SK-N-SH treated with all-trans-retinoic acid at 6 μM for 48 hours (cell line): ENCODE results near the gene CDKL2.

ENCODE experiments used
- ARNTL ChIP-seq: fragments of 450-650 bp; formaldehyde crosslinking; IDR thresholded peaks from 2 replicates; pipeline ENCODE4 v1.5.0; 2020; ENCODE audit warnings: low read depth, mild to moderate bottlenecking, moderate library complexity, borderline replicate concordance
- ESRRG ChIP-seq: fragments of 250-450 bp; sonication (Bioruptor Pico); IDR thresholded peaks from 2 replicates; pipeline ENCODE4 v1.6.1; 2021; ENCODE audit warnings: mild to moderate bottlenecking
- OSR1 ChIP-seq: fragments of 250-450 bp; sonication (Bioruptor Pico); IDR thresholded peaks from 2 replicates; pipeline ENCODE4 v1.8.0; 2022; ENCODE audit warnings: moderate library complexity, mild to moderate bottlenecking, inconsistent platforms
- POU6F1 ChIP-seq: fragments of 250-450 bp; sonication (Bioruptor Pico); IDR thresholded peaks from 2 replicates; pipeline ENCODE4 v1.8.0; 2021; ENCODE audit warnings: low read depth, mild to moderate bottlenecking, moderate library complexity, borderline replicate concordance
- RARB ChIP-seq: fragments of 250-450 bp; sonication (Bioruptor Pico); IDR thresholded peaks from 2 replicates; pipeline ENCODE4 v1.8.0; 2021; ENCODE audit warnings: mild to moderate bottlenecking, moderate library complexity
- SNAI2 ChIP-seq: fragments of 250-450 bp; sonication (Bioruptor Pico); IDR thresholded peaks from 2 replicates; pipeline ENCODE4 v1.5.0; 2020; ENCODE audit warnings: mild to moderate bottlenecking, moderate library complexity
- ZC3H10 ChIP-seq: fragments of 250-450 bp; sonication (Bioruptor Pico); IDR thresholded peaks from 2 replicates; pipeline ENCODE4 v1.5.1; 2021; ENCODE audit warnings: mild to moderate bottlenecking, moderate library complexity
- ZFP30 ChIP-seq: fragments of 450-650 bp; formaldehyde crosslinking; IDR thresholded peaks from 2 replicates; pipeline ENCODE4 v1.5.0; 2022; ENCODE audit warnings: mild to moderate bottlenecking, moderate library complexity

- TF ChIP-seq ZC3H10 (CRISPR knock-in tag) (no peak), POU6F1 (no peak), ARNTL (CRISPR knock-in tag) (no peak), SNAI2 (CRISPR knock-in tag) (no peak), ZFP30 (no peak), RARB (CRISPR knock-in tag) (no peak), OSR1 (CRISPR knock-in tag) (no peak), ESRRG (CRISPR knock-in tag) (no peak)
Measured at GRCh38 chr4:75549019-75549418, 81.3 kb downstream of the CDKL2 start.
